Caki2 (cell line): ENCODE measurements around the gene ZMYND12. TPM values are rescaled to one million over a fixed set of nuclear protein-coding genes. Genes with fewer than 3 reads are reported as not detected.
A peak's percentile ranks its signal among the peaks of the same experiment; 100 is the strongest.

Experiments used
- DNase-seq: peaks from one replicate; pipeline ENCODE4 v3.0.0-alpha.2; 2015; ENCODE audit warnings: low read depth
- in situ Hi-C: cut with HindIII; loops from 2 replicates; pipeline ENCODE4 v1.10.0; 2016; ENCODE audit warnings: low sequenced_read_pairs, low pct_unique_long_range_greater_than_20kb, mixed read lengths
- total RNA-seq: library from RNA; depleted of rRNA; stranded (reverse); fragments of >200 nt; shearing (Covaris generic); gene quantifications from 2 replicates; pipeline ENCODE4 v1.2.3, GENCODE V29; 2014; ENCODE audit warnings: low replicate concordance; rRNA removed

ZMYND12 gene
- total RNA-seq, 1 experiment from 2014 or later: 0.68 TPM

GRCh38 chr1:42414551-42415496, 41.0 kb downstream of the ZMYND12 start:
- no peak for DNase-seq
- in situ Hi-C loops: no loop called here

GRCh38 chr1:42403880-42404400, 51.9 kb downstream of the ZMYND12 start:
- in situ Hi-C loops: no loop called here
- no peak for DNase-seq

- no peak for DNase-seq
- in situ Hi-C loops: no loop called here
These were observed 56.3 kb downstream of the ZMYND12 start for GRCh38 chr1:42399315-42400100.

GRCh38 chr1:42392967-42393848, 62.6 kb downstream of the ZMYND12 start:
- DNase-seq: peak; percentile 18
- in situ Hi-C loops: no loop called here

GRCh38 chr1:42392255-42392654, 63.6 kb downstream of the ZMYND12 start:
- in situ Hi-C loops: no loop called here
- DNase-seq: no peak

- DNase-seq: no peak
- in situ Hi-C loops: no loop called here
These were observed 69.8 kb downstream of the ZMYND12 start for GRCh38 chr1:42386051-42386450.

GRCh38 chr1:42385283-42385682, 70.5 kb downstream of the ZMYND12 start:
- in situ Hi-C loops: no loop called here
- DNase-seq: peak; percentile 40

- in situ Hi-C loops: no loop called here
- DNase-seq: no peak
These were observed 74.5 kb downstream of the ZMYND12 start for GRCh38 chr1:42381280-42381673.

GRCh38 chr1:42380586-42381279, 75.1 kb downstream of the ZMYND12 start, which contains the start of gene RIMKLA:
RIMKLA (plus strand) TSS chr1:42380792; CDS start chr1:42380935, 143 bp downstream.
- DNase-seq: peak; percentile 59
- in situ Hi-C loops: no loop called here

Other genes starting within 250 kb of the ZMYND12 start
- 17.0 and 22.6 TPM in 2 replicates for gene FOXJ3, start 120.8 kb downstream of the ZMYND12 start, total RNA-seq
- 7.8 and 11.5 TPM in 2 replicates for gene RIMKLA, start 75.2 kb downstream of the ZMYND12 start, total RNA-seq
- 78.7 and 101 TPM in 2 replicates for gene PPCS, start 521 bp upstream of the ZMYND12 start, total RNA-seq
- 0.17 and 2.6 TPM in 2 replicates for gene CCDC30, start 7.3 kb upstream of the ZMYND12 start, total RNA-seq
- 75.8 and 115 TPM in 2 replicates for gene PPIH, start 202.4 kb upstream of the ZMYND12 start, total RNA-seq
- gene YBX1, start 226.4 kb upstream of the ZMYND12 start, total RNA-seq: 855 and 996 TPM in 2 replicates